Subcutaneous adipose tissue (tissue), 4 donors: ENCODE measurements around the gene DPP6. TPM values are rescaled to one million over a fixed set of nuclear protein-coding genes. Genes with fewer than 3 reads are reported as not detected.

ENCODE experiments used
- CTCF ChIP-seq: fragments of 450-650 bp; IDR thresholded peaks from one replicate; pipeline ENCODE4 v1.5.1; 2016; ENCODE audit warnings: low read depth, mild to moderate bottlenecking, control low read depth, antibody characterized with exemption, moderate library complexity
- total RNA-seq, 4 donors: library from RNA; depleted of rRNA; stranded (reverse); fragments of >200 nt; gene quantifications; one replicate each; pipeline ENCODE4 v1.1.0, GENCODE V29; 2016

Gene DPP6
- total RNA-seq, 4 donors from 2014 or later, result 0.19 to 2.0 (median 0.85) TPM; not detected in 1

GRCh38 chr7:154774303-154774969 is 722.2 kb downstream of the DPP6 start:
- no peak for TF ChIP-seq CTCF

GRCh38 chr7:154775681-154776080 is 723.5 kb downstream of the DPP6 start:
- no peak for TF ChIP-seq CTCF

GRCh38 chr7:154776350-154776749 is 724.2 kb downstream of the DPP6 start:
- TF ChIP-seq CTCF, result no peak

GRCh38 chr7:154777023-154777422 is 724.8 kb downstream of the DPP6 start:
- TF ChIP-seq CTCF, result no peak

GRCh38 chr7:154777489-154777888 is 725.3 kb downstream of the DPP6 start:
- no peak for TF ChIP-seq CTCF

- no peak for TF ChIP-seq CTCF
Measured at GRCh38 chr7:154777908-154778307, 725.7 kb downstream of the DPP6 start.

GRCh38 chr7:154781369-154782303 is 729.4 kb downstream of the DPP6 start:
- no peak for TF ChIP-seq CTCF
